ENCODE results near the gene CORIN. TPM values are rescaled to one million over a fixed set of nuclear protein-coding genes. Genes with fewer than 3 reads are reported as not detected.

The CORIN gene
- total RNA-seq, 2 experiments from 2014 or later = 0.29 to 0.34 TPM

- H3K27ac Mint-ChIP-seq = no peak overlapping the region
- H3K36me3 Mint-ChIP-seq (ENCODE audit: low read depth) = no peaks in the 10 kb centered on the region
- intact Hi-C loops (cut with micrococcal nuclease) = no loop called here
- H3K4me3 Mint-ChIP-seq = no peak overlapping the region
- no peaks in the 10 kb centered on the region for H3K4me1 Mint-ChIP-seq (ENCODE audit: low read depth)
- ATAC-seq (no peak), DNase-seq (no peak)
- H3K27me3 Mint-ChIP-seq = peaks cover 9% of the 10 kb centered on the region
- no peak for TF ChIP-seq CTCF (IDR thresholded peaks at IDR 0.05)
- peaks cover 6% of the 10 kb centered on the region for H3K9me3 Mint-ChIP-seq
- POLR2A ChIA-PET = no interaction called here
- CTCF ChIA-PET = no interaction called here
Observed at GRCh38 chr4:47750788-47751187, 87.1 kb downstream of the CORIN start.

GRCh38 chr4:47749858-47750257, 88.0 kb downstream of the CORIN start:
- Mint-ChIP-seq H3K27me3 (peaks cover 9% of the 10 kb centered on the region), H3K9me3 (peaks cover 6% of the 10 kb centered on the region), H3K36me3 (ENCODE audit: low read depth) (no peaks in the 10 kb centered on the region), H3K4me1 (ENCODE audit: low read depth) (no peaks in the 10 kb centered on the region), H3K27ac (no peak overlapping the region), H3K4me3 (no peak overlapping the region)
- POLR2A ChIA-PET = no interaction called here
- intact Hi-C loops (cut with micrococcal nuclease) = no loop called here
- CTCF ChIA-PET = no interaction called here
- DNase-seq (no peak), ATAC-seq (no peak)
- no peak for TF ChIP-seq CTCF (IDR thresholded peaks at IDR 0.05)

- peaks cover 6% of the 10 kb centered on the region for H3K9me3 Mint-ChIP-seq
- POLR2A ChIA-PET = no interaction called here
Observed at GRCh38 chr4:47749060-47749459, 88.8 kb downstream of the CORIN start.

GRCh38 chr4:47747846-47748494, 89.9 kb downstream of the CORIN start:
- no peaks in the 10 kb centered on the region for H3K4me1 Mint-ChIP-seq (ENCODE audit: low read depth)
- no peaks in the 10 kb centered on the region for H3K36me3 Mint-ChIP-seq (ENCODE audit: low read depth)
- H3K9me3 Mint-ChIP-seq = peaks cover 2% of the 10 kb centered on the region
- CTCF ChIA-PET = interaction anchor here (0.9 to 1.2 kb wide), 2 partner anchors 21 to 133 kb away, joined by 3 read pairs; no protein-coding TSS in a partner anchor
- no peak for TF ChIP-seq CTCF (IDR thresholded peaks at IDR 0.05)
- intact Hi-C loops (cut with micrococcal nuclease) = no loop called here
- no peak overlapping the region for H3K27ac Mint-ChIP-seq
- peaks cover 8% of the 10 kb centered on the region for H3K27me3 Mint-ChIP-seq
- DNase-seq (no peak), ATAC-seq (no peak)
- H3K4me3 Mint-ChIP-seq = no peak overlapping the region
- POLR2A ChIA-PET = no interaction called here

More at GRCh38 chr4:47749060-47749459, 88.8 kb downstream of the CORIN start:
- TF ChIP-seq CTCF (IDR thresholded peaks at IDR 0.05) = no peak
- no peaks in the 10 kb centered on the region for H3K36me3 Mint-ChIP-seq (ENCODE audit: low read depth)
- ATAC-seq = no peak
- no peak overlapping the region for H3K27ac Mint-ChIP-seq
- intact Hi-C loops (cut with micrococcal nuclease) = no loop called here
- no peak for DNase-seq
- no peak overlapping the region for H3K4me3 Mint-ChIP-seq
- CTCF ChIA-PET = no interaction called here
- H3K4me1 Mint-ChIP-seq (ENCODE audit: low read depth) = no peaks in the 10 kb centered on the region
- peaks cover 9% of the 10 kb centered on the region for H3K27me3 Mint-ChIP-seq

GRCh38 chr4:47747211-47747610, 90.7 kb downstream of the CORIN start:
- no peak overlapping the region for H3K4me3 Mint-ChIP-seq
- intact Hi-C loops (cut with micrococcal nuclease) = no loop called here
- CTCF ChIA-PET = no interaction called here

More at GRCh38 chr4:47747211-47747610, 90.7 kb downstream of the CORIN start:
- ATAC-seq (no peak), DNase-seq (no peak)
- Mint-ChIP-seq H3K36me3 (ENCODE audit: low read depth) (no peaks in the 10 kb centered on the region), H3K9me3 (no peaks in the 10 kb centered on the region), H3K27ac (no peak overlapping the region), H3K4me1 (ENCODE audit: low read depth) (no peaks in the 10 kb centered on the region), H3K27me3 (peaks cover 6% of the 10 kb centered on the region)
- POLR2A ChIA-PET = no interaction called here
- no peak for TF ChIP-seq CTCF (IDR thresholded peaks at IDR 0.05)

All from activated CD8-positive, alpha-beta T cell treated with anti-CD3 and anti-CD28 coated beads for 36 hours (primary cell).